HCT116 (cell line): ENCODE data around the gene NCKAP5. TPM values are rescaled to one million over a fixed set of nuclear protein-coding genes. Genes with fewer than 3 reads are reported as not detected.

ENCODE experiments used
- ATAC-seq: fragments of 200-7000 bp; cut with Tn5 transposase; 2 replicates; pipeline ENCODE4 v1.9.1; 2020; ENCODE audit warnings: mild to moderate bottlenecking, moderate library complexity
- BruUV-seq: library from RNA; stranded (reverse); fragments of 400-500 nt; replicated peaks from 2 replicates; lab custom pipeline; 2021; lab: Mats Ljungman, UMichigan
- CTCF ChIA-PET: fragments of 300-600 bp; sonication (Branson Sonifier 250); formaldehyde crosslinking; loops from one replicate; lab custom pipeline; 2021; ENCODE audit warnings: antibody characterized with exemption; lab: Charles Lee
- POLR2A ChIA-PET: fragments of 300-600, 350-600 bp; sonication (Branson Sonifier 250); formaldehyde crosslinking; loops from one replicate; lab custom pipeline; 2021; ENCODE audit warnings: antibody characterized with exemption; lab: Charles Lee
- RAD21 ChIA-PET, 2 experiments: fragments of 300-600 bp; sonication (Branson Sonifier 250); formaldehyde crosslinking; loops; one replicate each; lab custom pipeline; 2023; ENCODE audit warnings: low total read pairs in 2 of 2; ENCODE audit not compliant: uncharacterized antibody in 2 of 2, unreplicated experiment in 2 of 2, low non-redundant PET in 1 of 2; lab: Charles Lee
- DNase-seq: peaks from one replicate; pipeline ENCODE4 v3.0.0-alpha.2; 2010; ENCODE audit warnings: low read depth, low spot score
- H2AFZ ChIP-seq: fragments of 200-600 bp; shearing (Covaris generic), sonication (generic); 2 replicates; pipeline ENCODE4 v1.6.1; 2017; ENCODE audit warnings: low read depth, mixed run types, mixed read lengths, antibody characterized with exemption, low read length; ENCODE audit not compliant: poor library complexity, severe bottlenecking
- H3K27ac ChIP-seq: 2 replicates; pipeline ENCODE4 v1.5.1; 2012; ENCODE audit warnings: low read depth, low read length
- H3K27me3 ChIP-seq: fragments of 200-600 bp; sonication (generic); 2 replicates; pipeline ENCODE4 v1.6.1; 2016; ENCODE audit warnings: mixed run types, low read length, mixed read lengths; ENCODE audit not compliant: insufficient read depth
- H3K36me3 ChIP-seq, 2 experiments: fragments of 200-500 bp in 1 of 2; fragments of 200-600 bp in 1 of 2; sonication (Bioruptor generic) in 1 of 2; sonication (generic) in 1 of 2; 2 replicates each; pipeline versions ENCODE4 v1.5.1 to v1.6.1; 2014 to 2016; ENCODE audit warnings: low read length in 2 of 2, inconsistent platforms in 1 of 2, mixed read lengths in 1 of 2, mixed run types in 1 of 2; ENCODE audit not compliant: insufficient read depth in 2 of 2, control insufficient read depth in 1 of 2
- H3K4me1 ChIP-seq, 2 experiments: fragments of 200-600 bp in 1 of 2; sonication (generic) in 1 of 2; 2 replicates each; pipeline versions ENCODE4 v1.5.1 to v1.6.1; 2012 to 2017; ENCODE audit warnings: low read length in 2 of 2, inconsistent platforms in 1 of 2, mild to moderate bottlenecking in 1 of 2, mixed read lengths in 1 of 2, mixed run types in 1 of 2, moderate library complexity in 1 of 2; ENCODE audit not compliant: insufficient read depth in 2 of 2, control insufficient read depth in 1 of 2
- H3K4me2 ChIP-seq: fragments of 200-600 bp; sonication (generic); 2 replicates; pipeline ENCODE4 v1.6.1; 2017; ENCODE audit warnings: mixed run types, low read length, mixed read lengths
- H3K4me3 ChIP-seq, 2 experiments: fragments of 200-600 bp in 1 of 2; sonication (generic) in 1 of 2; replicated peaks in 1 of 2; 2 replicates each; pipeline ENCODE4 v1.5.1; 2011 to 2016; ENCODE audit warnings: low read length in 2 of 2, control low read depth in 1 of 2, low read depth in 1 of 2, mild to moderate bottlenecking in 1 of 2, mixed read lengths in 1 of 2, mixed run types in 1 of 2
- H3K79me2 ChIP-seq: fragments of 200-600 bp; sonication (generic); 2 replicates; pipeline ENCODE4 v1.6.1; 2017; ENCODE audit warnings: mild to moderate bottlenecking, mixed run types, low read length, moderate library complexity, mixed read lengths; ENCODE audit not compliant: insufficient read depth
- H3K9ac ChIP-seq: fragments of 200-600 bp; sonication (generic); 2 replicates; pipeline ENCODE4 v1.6.1; 2016; ENCODE audit warnings: low read length, mixed read lengths
- H3K9me2 ChIP-seq: fragments of 200-600 bp; sonication (generic), shearing (Covaris generic); 2 replicates; pipeline ENCODE4 v1.6.1; 2017; ENCODE audit warnings: mixed run types, mild to moderate bottlenecking, moderate library complexity; ENCODE audit not compliant: insufficient read depth
- H3K9me3 ChIP-seq, 2 experiments: fragments of 200-500 bp in 1 of 2; fragments of 200-600 bp in 1 of 2; sonication (Bioruptor generic) in 1 of 2; sonication (generic) in 1 of 2; 2 replicates each; pipeline ENCODE4 v1.6.1; 2014 to 2017; ENCODE audit warnings: low read length in 2 of 2, mixed read lengths in 2 of 2, inconsistent platforms in 1 of 2, low read depth in 1 of 2, mild to moderate bottlenecking in 1 of 2, mixed run types in 1 of 2, moderate library complexity in 1 of 2; ENCODE audit not compliant: control insufficient read depth in 1 of 2, insufficient read depth in 1 of 2
- H4K20me1 ChIP-seq: fragments of 200-600 bp; sonication (generic), shearing (Covaris generic); 2 replicates; pipeline ENCODE4 v1.6.1; 2017; ENCODE audit warnings: mixed run types, mild to moderate bottlenecking, moderate library complexity; ENCODE audit not compliant: insufficient read depth
- CTCF ChIP-seq, 3 experiments: fragments of 200-600 bp in 1 of 3; sonication (generic) in 1 of 3; IDR thresholded peaks in 2 of 3; conservative IDR thresholded peaks in 1 of 3; 2 replicates each; pipeline ENCODE4 v1.5.1; 2012 to 2017; ENCODE audit warnings: low read depth in 2 of 3, low read length in 2 of 3, antibody characterized with exemption in 1 of 3, borderline replicate concordance in 1 of 3, control low read depth in 1 of 3, mild to moderate bottlenecking in 1 of 3, mixed read lengths in 1 of 3, mixed run types in 1 of 3, moderate library complexity in 1 of 3; ENCODE audit not compliant: insufficient read depth in 1 of 3
- EZH2 ChIP-seq: fragments of 200-600 bp; sonication (generic); IDR thresholded peaks from 2 replicates; pipeline ENCODE4 v1.6.1; 2017; ENCODE audit warnings: antibody characterized with exemption, mixed run types
- JUND ChIP-seq: IDR thresholded peaks from 2 replicates; pipeline ENCODE4 v1.6.1; 2012
- POLR2A ChIP-seq: IDR thresholded peaks from 2 replicates; pipeline ENCODE4 v1.7.0; 2011; ENCODE audit warnings: borderline replicate concordance; ENCODE audit not compliant: insufficient read depth, insufficient read length; ENCODE audit errors: extremely low read depth
- SIN3A ChIP-seq: IDR thresholded peaks from 2 replicates; pipeline ENCODE4 v1.6.1; 2012; ENCODE audit warnings: low read depth
- SP1 ChIP-seq: IDR thresholded peaks from 2 replicates; pipeline ENCODE4 v1.6.1; 2012; ENCODE audit warnings: low read depth
- SRF ChIP-seq: IDR thresholded peaks from 2 replicates; pipeline ENCODE4 v1.6.1; 2012; ENCODE audit warnings: low read depth
- TCF7L2 ChIP-seq: IDR thresholded peaks from 2 replicates; pipeline ENCODE4 v1.7.0; 2011; ENCODE audit warnings: borderline replicate concordance, inconsistent platforms; ENCODE audit not compliant: insufficient read depth, insufficient read length; ENCODE audit errors: extremely low read depth
- ZFX ChIP-seq: fragments of 450-650 bp; IDR thresholded peaks from 2 replicates; pipeline ENCODE4 v1.6.1; 2017
- ZNF274 ChIP-seq: fragments of 200-500 bp; sonication (Bioruptor generic); IDR thresholded peaks from 2 replicates; pipeline ENCODE4 v1.6.1; 2014; ENCODE audit warnings: mild to moderate bottlenecking, low read depth, low read length, inconsistent platforms
- intact Hi-C: fragments of 100-400 bp; cut with micrococcal nuclease; formaldehyde crosslinking; loops from 2 replicates; pipeline ENCODE4 v1.10.0; 2022
- total RNA-seq: library from RNA; stranded (reverse); gene quantifications from one replicate; pipeline ENCODE4 v1.2.1, GENCODE V29; 2021; ENCODE audit not compliant: unreplicated experiment

The NCKAP5 gene
- total RNA-seq, 1 experiment from 2014 or later = 0.30 TPM

GRCh38 chr2:133004623-133005022 lies 563.6 kb downstream of the NCKAP5 start:
- Histone ChIP-seq H3K4me3 (no peak overlapping the region), H3K36me3 (no peaks in the 10 kb centered on the region), H4K20me1 (no peaks in the 10 kb centered on the region), H2AFZ (no peak overlapping the region), H3K79me2 (no peaks in the 10 kb centered on the region), H3K4me1 (no peaks in the 10 kb centered on the region), H3K27me3 (no peaks in the 10 kb centered on the region; the same call in 1 of the 2 replicates), H3K9me2 (no peaks in the 10 kb centered on the region), H3K4me2 (no peak overlapping the region), H3K27ac (no peak overlapping the region), H3K9me3 (no peaks in the 10 kb centered on the region), H3K9ac (no peak overlapping the region)
- POLR2A ChIA-PET = no interaction called here
- RAD21 ChIA-PET = no interaction called here
- BruUV-seq = no TSS peak
- intact Hi-C loops = no loop called here
- DNase-seq (no peak), ATAC-seq (no peak)
- no peak for TF ChIP-seq POLR2A
- TF ChIP-seq JUND = no peak
- TF ChIP-seq SRF = no peak
- no peak for TF ChIP-seq TCF7L2
- TF ChIP-seq CTCF (IDR thresholded peaks at IDR 0.05 in 2 of 3, conservative IDR thresholded peaks at IDR 0.05 in 1 of 3; ENCODE audit: borderline replicate concordance in 1 of 3, insufficient read depth in 1 of 3, low read depth in 2 of 3, low read length in 2 of 3) = no peak
- TF ChIP-seq SIN3A = no peak
- TF ChIP-seq SP1 = no peak
- TF ChIP-seq EZH2 = no peak
- TF ChIP-seq ZFX = no peak
- CTCF ChIA-PET = no interaction called here

- ChIA-PET RAD21 (no interaction called here), POLR2A (no interaction called here), CTCF (no interaction called here)
- Histone ChIP-seq H3K4me1 (no peaks in the 10 kb centered on the region), H3K79me2 (no peaks in the 10 kb centered on the region), H3K27ac (no peak overlapping the region), H3K4me2 (no peak overlapping the region), H3K4me3 (no peak overlapping the region), H3K9me2 (no peaks in the 10 kb centered on the region), H3K9me3 (no peaks in the 10 kb centered on the region), H4K20me1 (no peaks in the 10 kb centered on the region), H2AFZ (no peak overlapping the region), H3K36me3 (no peaks in the 10 kb centered on the region), H3K27me3 (no peaks in the 10 kb centered on the region; the same call in 1 of the 2 replicates), H3K9ac (no peak overlapping the region)
- ATAC-seq (no peak), DNase-seq (no peak)
- no TSS peak for BruUV-seq
- TF ChIP-seq ZNF274 = no peak
- intact Hi-C loops = no loop called here
Observed at GRCh38 chr2:132999421-132999820, 568.8 kb downstream of the NCKAP5 start.
